Fibroblast of peridontal ligament (primary cell): ENCODE data around the gene AARSD1.
"Not testable (repeated sequence)": the region's sequence is repeated elsewhere in the genome, so short reads cannot be mapped to it uniquely, and the experiment has no call there.

Experiments
- DNase-seq: peaks from one replicate; pipeline ENCODE4 v3.0.0-alpha.2; 2010; ENCODE audit errors: extremely low read depth

Gene AARSD1, protein sequence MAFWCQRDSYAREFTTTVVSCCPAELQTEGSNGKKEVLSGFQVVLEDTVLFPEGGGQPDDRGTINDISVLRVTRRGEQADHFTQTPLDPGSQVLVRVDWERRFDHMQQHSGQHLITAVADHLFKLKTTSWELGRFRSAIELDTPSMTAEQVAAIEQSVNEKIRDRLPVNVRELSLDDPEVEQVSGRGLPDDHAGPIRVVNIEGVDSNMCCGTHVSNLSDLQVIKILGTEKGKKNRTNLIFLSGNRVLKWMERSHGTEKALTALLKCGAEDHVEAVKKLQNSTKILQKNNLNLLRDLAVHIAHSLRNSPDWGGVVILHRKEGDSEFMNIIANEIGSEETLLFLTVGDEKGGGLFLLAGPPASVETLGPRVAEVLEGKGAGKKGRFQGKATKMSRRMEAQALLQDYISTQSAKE

DNA sequence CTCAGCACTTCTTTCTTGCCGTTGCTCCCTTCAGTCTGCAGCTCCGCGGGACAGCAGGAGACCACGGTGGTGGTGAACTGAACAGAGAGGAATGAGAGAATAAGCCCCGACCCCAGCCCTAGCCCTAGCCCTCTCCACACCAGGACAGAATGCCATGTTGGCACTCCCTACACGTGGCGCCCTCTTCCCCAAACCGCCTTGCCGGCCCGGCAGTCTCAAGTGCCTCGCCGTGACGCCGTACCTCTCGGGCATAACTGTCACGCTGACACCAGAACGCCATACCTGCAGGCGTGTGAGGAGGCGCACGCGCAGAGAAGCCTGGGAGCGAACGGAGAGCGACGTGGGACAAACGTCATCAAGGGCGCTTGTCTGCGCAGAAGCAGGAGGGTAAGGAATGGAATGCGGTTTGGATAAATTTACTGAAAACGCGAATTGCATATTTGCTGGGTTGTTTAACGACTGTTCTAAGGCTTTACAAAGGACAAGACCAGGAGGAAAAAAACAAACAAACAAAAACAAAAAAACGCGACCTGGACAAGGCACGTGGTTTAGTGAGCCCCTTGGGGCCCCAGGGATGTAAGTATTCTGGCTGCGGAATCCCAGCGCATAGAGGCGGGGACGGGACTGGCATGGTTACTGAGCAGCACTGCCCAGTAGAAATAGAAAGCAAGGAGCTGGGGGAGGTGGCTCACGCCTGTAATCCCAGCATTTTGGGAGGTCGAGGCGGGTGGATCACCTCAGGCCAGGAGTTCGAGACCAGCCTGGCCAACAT lies at the start of gene AARSD1:
TSS of gene AARSD1 (minus strand) at position 294 of the 772 bp plus-strand sequence. CDS start at position 280, 14 bp downstream.
- peak; percentile 96 for DNase-seq

DNA sequence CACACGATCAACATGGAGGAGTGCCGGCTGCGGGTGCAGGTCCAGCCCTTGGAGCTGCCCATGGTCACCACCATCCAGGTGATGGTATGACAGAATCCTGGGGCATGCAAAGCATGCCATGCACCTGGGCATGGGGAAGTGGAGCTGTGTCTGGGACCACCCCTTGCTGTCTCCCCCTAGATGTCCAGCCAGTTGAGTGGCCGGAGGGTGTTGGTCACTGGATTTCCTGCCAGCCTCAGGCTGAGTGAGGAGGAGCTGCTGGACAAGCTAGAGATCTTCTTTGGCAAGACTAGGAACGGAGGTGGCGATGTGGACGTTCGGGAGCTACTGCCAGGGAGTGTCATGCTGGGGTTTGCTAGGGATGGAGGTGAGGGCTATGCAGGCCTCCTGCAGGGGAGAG lies 49.0 kb upstream of the AARSD1 start:
- DNase-seq, result no peak

DNA sequence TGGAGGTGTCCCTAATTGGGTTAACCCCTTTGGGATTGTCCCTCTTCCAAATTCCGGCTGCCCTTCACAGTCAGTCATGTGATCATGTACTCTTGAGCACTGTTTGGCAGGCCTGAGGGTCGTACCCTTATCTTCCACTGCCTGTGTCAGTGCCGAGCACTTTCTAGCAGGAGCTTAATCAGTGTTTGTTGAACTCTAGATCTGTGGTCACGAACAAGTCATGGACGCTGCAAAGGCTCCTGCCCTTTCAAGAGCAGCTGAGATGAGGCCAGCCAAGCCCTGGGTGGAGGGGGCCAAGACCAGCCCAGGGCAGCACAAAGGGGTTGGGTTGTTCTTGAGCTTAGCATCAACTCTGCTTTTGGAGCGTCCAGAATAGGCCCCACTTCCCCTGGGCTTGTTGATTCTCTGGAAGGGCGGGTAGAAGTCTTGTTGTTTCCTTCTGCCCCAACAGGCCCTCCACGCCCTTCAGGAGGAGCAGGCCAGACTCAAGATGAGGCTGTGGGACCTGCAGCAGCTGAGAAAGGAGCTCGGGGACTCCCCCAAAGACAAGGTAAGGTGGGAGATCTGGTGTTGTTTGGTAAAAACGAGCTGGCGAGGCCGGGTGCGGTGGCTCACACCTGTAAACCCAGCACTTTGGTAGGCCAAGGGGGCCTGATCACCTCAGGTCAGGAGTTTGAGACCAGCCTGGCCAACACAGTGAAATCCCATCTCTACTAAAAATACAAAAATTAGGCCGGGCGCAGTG lies 47.6 kb upstream of the AARSD1 start:
- no peak for DNase-seq

DNA sequence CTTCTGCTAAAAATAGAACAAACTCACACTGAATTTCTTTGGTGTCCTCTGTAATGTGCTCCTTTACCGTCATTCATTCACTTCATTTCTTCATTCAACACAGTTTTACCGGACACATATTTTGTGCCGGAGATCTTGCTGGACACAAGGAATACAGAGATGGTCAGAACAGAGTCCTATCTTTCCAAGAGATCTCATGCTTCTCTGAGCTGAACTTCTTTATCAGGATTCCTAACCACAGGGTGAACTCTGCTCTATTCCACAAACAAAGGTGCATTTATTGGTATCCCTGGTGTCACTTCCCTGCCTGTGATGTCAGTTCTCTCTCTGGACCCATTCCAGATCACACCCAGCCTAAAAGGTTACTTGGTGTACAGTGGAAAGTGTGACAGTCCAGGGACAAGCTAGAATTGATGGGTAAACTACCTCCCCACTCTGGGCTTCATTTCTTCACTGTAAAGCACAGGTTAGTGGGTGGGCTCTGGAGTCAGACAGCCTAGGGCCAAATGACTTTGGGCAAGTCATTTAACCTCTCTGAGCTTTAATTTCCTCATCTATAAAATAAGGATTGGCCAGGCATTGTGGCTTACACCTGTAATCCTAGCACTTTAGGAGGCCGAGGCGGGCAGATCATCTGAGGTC lies 46.5 kb upstream of the AARSD1 start:
- DNase-seq, result no peak

DNA sequence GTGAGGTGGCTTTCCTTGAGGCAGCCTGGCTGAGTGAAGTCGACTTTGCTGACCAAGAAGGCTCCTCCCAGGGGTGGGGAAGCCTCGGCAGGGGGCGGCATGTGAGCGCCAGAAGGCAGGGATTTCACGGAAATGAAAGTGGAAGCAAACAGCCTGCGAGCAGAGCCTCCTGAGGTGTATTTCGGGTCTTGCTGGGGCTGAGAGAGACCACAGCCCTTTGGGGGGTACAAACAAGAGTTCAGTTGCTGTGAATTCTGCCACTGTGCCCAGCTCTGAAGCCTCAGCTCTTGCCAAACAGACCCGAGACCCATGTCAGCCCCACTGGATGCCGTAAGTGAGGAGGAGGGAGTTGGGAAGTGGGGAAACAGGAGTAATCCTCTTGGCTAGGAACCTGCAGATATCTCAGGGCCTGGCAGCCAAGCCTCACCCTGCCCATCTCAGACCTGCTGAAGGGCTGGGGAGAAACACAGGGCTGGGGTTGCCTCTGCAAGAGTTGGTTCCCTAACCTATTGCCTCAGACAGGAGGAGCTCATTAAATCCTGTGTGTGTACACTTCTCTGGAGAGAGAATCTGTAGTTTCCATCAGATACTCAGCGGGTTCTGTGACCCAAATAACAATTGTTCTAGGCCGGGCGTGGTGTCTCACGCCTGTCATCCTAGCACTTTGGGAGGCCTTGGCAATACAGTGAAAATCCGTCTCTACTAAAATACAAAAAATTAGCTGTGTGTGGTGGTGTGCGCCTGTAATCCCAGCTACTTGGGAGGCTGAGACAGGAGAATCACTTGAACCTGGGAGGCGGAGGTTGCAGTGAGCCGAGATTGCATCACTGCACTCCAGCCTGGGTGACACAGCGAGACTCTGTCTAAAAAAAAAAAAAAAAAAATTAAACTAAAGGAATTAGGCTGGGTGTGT lies 42.6 kb upstream of the AARSD1 start, which contains the start of gene IFI35:
TSS of gene IFI35 (plus strand) at position 146 of the 913 bp plus-strand sequence. CDS start at position 310, 164 bp downstream.
- peak; percentile 82 for DNase-seq

DNA sequence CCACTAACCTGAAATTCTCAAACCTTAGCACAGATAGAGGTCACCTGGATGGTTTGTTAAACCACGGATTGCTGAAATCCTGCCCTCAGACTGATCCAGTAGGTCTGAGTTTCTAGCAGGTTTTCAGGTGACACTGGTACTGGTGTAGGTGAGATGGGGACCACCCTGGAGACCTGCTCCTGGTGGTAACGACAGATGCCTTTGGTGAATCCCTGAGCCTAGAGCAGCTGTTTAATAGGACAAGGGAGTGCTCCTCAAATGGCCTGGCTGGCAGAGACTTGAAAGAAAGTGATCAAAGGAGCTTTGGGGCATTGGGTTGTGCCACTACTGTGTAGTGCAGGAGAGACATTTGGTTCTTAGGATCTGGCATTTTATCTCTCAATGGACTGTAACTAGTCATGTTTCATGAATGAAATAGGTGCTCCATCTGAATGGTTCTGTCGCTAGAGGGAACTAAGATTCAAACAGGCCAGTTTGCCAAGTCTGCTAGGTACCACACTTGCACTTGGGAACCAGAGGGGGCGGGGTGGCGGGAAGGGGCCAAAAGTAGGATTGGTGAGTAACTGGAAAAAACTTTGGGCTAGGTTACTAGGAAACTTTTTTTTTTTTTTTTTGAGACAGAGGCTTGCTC lies 39.4 kb upstream of the AARSD1 start:
- no peak for DNase-seq

DNA sequence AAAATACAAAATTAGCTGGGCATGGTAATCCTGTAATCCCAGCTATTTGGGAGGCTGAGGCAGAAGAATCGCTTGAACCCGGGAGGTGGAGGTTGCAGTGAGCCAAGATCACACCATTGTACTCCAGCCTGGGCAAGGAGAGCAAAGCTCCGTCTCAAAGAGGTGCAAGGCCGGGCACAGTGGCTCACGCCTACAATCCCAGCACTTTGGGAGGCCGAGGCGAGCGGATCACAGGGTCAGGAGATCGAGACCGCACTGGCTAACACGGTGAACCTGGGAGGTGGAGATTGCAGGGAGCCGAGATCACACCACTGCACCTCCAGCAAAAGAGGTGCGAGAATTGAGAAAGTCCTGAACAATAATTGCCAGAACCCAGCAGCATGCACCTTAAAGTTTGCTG lies 36.6 kb upstream of the AARSD1 start:
- DNase-seq, result not testable (repeated sequence)

DNA sequence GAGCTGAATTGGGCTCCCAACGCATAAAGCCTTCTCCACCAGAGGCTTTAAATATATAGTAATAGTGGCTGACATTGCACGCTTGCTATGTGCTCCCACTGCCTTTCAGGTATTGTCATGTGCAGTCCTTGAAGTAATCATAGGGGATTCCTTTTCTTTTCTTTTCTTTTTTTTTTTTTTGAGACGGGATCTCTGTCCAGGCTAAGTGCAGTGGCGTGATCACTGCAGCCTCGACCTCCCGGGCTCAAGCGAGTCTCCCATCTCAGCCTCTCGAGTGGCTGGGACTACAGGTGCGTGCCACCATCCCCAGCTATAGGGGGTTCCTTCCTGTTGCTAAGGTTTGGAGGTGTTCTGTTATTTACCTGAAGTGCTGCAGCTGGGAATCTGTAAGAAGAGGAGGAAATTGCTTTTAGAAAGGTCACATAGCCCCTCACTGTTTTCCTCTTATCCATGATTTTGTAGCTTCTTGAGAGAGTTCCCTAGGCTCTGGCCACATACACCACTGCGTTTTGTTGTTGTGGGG lies 34.8 kb upstream of the AARSD1 start:
- DNase-seq, result no peak

DNA sequence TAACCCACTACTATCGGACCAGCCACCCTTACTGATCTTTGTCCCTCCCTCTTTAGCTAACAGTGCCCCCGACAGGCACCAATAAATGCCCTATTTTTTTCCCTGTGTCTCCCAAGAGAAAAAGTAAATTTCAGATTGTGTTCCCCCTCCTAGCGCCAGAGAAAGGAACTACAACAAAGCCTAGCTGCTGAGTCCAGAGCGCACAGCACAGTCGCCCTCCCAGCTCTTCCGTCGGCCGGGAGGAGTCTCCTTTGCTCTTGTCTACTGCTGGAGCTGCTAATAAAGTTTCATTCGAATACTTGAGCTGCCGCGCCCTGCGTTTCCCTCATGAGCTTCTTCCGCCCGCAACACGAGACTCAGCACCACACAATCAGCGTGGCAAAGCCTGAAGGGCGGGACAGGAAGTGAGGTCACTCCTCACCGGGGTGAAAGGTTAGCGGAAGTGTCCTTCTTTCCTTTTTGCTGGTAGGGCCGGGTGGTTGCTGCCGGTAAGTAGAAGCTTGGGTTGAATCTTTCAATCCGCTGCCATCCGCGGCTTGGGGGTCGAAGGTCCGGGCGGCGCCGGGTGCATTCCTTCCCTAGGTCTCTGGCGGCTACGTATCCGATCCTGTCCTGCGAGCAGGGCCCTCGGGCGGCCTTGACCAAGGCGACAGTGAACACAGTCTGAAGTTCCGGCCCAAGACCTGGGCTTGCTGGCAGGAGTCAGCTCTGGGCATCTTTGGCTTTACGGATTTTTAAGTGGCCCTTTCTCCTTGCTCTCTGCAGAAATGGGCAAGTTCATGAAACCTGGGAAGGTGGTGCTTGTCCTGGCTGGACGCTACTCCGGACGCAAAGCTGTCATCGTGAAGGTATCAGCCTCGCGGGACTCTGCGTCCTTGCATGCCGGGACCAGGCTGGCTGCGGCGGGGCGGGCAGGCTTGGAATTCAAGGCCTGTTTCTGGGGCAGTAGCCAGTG lies 34.0 kb upstream of the AARSD1 start, which contains the start of gene RPL27:
TSS of gene RPL27 (plus strand) at position 436 of the 955 bp plus-strand sequence. CDS start at position 768, 332 bp downstream.
- DNase-seq, result peak; percentile 100

DNA sequence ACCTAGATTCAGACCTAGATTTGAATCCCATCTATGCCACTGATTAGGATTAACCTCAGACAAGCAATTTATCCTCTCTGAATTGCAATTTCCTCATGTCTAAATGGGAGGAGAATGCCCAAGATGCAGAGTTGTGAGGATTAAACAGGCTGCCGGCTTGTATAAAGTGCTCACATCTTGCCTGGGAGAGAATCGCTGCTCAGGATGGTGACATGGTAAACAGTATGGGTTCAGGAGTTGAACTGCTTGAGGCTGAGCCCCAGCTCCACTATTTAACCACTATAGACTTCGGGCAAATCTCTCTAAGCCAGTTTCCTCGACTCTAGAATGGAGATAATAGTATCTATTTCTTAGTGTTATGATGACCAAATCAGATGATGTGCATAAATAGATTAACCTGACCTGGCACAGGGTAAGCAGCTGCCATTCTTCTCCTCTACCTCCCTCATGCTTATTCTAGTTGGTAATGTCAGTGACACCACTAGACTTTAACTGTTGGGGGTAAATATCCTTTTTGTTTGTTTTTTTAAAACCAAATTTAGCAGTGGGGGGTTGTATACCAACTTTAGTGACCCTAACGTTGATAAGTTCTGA lies 33.2 kb upstream of the AARSD1 start:
- DNase-seq, result peak; percentile 28

DNA sequence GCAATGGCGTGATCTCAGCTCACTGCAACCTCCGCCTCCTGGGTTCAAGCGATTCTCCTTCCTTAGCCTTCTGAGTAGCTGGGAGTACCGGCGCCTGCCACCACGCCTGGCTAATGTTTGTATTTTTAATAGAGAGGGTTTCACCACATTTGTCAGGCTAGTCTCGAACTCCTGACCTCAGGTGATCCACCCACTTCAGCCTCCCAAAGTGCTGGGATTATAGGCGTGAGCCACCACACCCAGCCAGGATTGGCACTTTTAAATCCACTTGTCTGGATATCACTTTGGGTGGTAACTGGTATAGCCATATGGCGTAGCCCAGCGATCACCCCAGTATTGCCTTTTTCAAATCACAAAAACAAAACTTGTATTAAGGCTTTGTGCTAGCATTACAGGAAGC lies 29.7 kb upstream of the AARSD1 start:
- not testable (repeated sequence) for DNase-seq

DNA sequence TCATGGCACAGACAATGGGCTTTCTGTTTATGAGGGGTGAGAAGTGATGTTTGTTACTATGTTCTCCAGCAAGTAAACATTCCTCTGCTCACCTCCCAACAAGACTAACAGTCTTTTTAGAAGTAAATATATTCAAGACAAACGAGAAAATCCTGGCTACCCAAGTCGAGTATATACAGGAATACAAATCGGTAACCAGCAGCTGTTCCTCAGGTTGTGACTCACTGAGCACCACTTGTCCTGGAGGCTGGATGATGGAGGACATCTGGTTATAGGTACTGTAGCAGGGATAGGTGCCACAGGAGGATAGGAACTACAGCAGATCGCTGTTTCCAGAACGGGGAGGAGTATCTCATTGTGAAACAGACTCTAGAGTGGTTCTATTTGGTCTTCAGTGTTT lies 28.6 kb upstream of the AARSD1 start:
- no peak for DNase-seq

DNA sequence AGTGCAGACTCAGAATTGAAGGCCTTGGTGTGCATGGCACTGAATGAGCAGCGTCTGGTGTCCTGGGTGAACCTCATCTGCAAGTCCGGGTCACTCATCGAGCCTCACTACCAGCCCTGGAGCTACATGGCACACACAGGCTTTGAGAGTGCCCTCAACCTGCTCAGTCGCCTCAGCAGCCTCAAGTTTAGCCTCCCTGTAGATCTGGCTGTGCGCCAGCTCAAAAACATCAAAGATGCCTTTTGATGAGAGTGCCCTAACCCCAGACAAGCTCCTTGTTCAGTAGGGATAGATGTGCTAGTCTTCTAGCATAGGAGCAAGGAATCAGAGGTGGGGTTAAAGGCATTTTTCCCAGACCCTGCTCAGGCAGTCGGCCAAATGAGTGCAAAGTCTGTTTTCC lies 27.2 kb upstream of the AARSD1 start:
- no peak for DNase-seq

DNA sequence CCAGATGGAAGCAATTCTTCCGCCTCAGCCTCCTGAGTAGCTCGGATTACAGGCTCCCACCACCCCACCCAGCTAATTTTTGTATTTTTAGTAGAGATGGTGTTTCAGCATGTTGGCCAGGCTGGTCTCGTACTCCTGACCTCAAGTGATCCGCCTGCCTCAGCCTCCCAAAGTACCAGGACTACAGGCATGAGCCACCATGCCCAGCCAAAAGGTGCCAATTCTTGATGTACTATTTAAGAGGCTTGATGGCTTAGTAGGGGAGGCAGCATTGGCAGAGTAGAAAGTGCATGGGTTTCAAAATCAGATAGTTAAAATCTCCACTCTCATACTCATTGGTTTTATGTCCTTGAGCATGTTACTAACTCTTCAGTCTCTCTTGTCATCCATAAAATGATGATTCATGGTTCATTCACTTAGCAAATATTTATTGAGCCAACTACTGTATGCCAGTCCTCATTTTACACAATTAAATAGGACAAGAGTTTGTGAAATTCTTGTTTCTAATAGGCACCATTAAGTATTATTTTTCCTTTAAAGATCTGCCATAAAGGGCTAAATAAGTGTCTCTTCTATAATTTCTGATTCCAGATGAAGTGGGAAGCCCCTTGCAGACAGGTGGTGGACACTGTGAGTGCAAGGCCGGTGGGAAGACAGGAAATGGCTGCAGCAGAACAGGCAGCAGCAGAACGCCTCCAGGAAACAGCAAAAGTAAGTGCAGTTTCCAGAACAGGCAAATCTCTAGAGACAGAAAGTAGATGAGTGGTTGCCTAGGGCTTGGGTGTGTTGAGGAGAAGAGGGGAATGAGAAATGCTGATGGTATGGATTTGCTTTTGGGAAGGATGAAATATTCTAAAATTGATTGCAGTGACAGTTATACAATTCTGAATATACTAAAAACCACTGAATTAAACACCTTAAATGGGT lies 25.7 kb upstream of the AARSD1 start:
- peak; percentile 41 for DNase-seq

DNA sequence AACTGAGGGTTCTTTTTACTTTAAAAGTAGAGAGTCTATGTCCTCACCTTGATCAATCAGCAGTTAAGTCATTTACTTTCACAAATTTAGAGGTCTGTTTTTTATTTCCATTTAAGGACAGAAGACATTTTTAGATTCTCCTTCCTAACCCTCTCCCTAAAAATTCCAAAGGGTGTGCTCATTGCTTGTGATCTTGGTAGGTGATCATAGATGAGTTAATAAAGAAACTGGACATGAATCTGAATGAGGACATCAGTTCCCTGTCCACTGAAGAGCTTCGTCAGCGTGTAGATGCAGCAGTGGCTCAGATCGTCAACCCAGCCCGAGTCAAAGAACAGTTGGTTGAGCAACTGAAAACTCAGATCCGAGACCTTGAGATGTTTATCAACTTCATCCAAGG lies 24.9 kb upstream of the AARSD1 start:
- no peak for DNase-seq

DNA sequence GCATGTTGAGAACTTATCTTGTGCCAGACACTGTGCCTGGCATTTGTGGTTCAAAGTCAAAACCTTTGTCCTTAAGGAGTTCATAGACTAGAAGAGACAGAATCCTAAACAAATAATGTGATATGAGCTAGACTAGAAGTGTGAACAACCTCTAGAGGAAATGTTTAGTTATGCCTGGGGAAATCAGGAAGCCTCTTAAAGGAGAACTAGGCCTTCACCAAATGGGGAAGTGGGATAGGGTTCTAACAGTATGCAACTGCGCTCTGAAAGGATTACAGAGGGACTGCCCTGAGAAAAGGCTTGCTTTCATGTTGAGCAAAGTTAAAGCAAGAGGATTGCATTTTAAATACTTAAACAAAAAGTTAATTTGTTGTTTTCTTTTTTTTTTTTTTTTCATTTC lies 21.0 kb upstream of the AARSD1 start:
- no peak for DNase-seq

DNA sequence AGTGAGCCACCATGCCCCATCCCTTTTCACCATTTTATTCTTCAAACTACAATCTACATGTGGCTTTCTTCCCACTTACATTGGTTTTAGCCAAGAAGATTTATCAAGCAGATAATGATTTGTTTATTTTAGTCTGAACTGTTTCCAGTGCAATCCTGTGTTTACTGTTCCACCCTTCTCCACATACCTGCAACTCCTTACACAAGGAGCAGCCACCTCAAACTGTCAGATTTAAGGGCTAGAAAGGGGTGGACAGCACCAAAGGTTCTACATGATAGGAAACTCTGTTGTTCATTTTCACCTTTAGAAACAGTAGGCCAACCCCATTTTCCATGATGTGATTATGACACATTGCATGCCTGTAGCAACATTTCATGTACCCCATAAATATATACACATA lies 18.0 kb upstream of the AARSD1 start:
- no peak for DNase-seq
